ENCODE measurements around the gene RFC1. TPM values are rescaled to one million over a fixed set of nuclear protein-coding genes. Genes with fewer than 3 reads are reported as not detected.
A peak's percentile ranks its signal among the peaks of the same experiment; 100 is the strongest.
"Not testable (repeated sequence)": the region's sequence is repeated elsewhere in the genome, so short reads cannot be mapped to it uniquely, and the experiment has no call there.

The RFC1 gene
- total RNA-seq, 1 donor from 2014 or later, result 23.9 TPM

- intact Hi-C loops (cut with DNase I), result no loop called here
These were observed 2.3 kb downstream of the RFC1 start for GRCh38 chr4:39363773-39364393.

GRCh38 chr4:39362827-39363226 is 3.3 kb downstream of the RFC1 start:
- ATAC-seq (no peak), DNase-seq (ENCODE audit: missing footprints) (no peak)
- intact Hi-C loops (cut with DNase I), result no loop called here

More at GRCh38 chr4:39363773-39364393, 2.3 kb downstream of the RFC1 start:
- ATAC-seq, result no peak
- DNase-seq (ENCODE audit: missing footprints), result no peak

- DNase-seq (ENCODE audit: missing footprints); ATAC-seq; intact Hi-C loops (cut with DNase I): not testable (repeated sequence)
These were observed 5.6 kb downstream of the RFC1 start for GRCh38 chr4:39360611-39361010.

GRCh38 chr4:39357002-39357401 is 9.2 kb downstream of the RFC1 start:
- no peak for DNase-seq (ENCODE audit: missing footprints)
- no peak for ATAC-seq
- intact Hi-C loops (cut with DNase I), result no loop called here

- ATAC-seq (no peak), DNase-seq (ENCODE audit: missing footprints) (no peak)
- intact Hi-C loops (cut with DNase I), result no loop called here
These were observed 12.0 kb downstream of the RFC1 start for GRCh38 chr4:39354254-39354552.

- intact Hi-C loops (cut with DNase I), result no loop called here
- DNase-seq (ENCODE audit: missing footprints) (no peak), ATAC-seq (peak; percentile 71)
These were observed 12.5 kb downstream of the RFC1 start for GRCh38 chr4:39353478-39354253.

- DNase-seq (ENCODE audit: missing footprints); intact Hi-C loops (cut with DNase I): not testable (repeated sequence)
- ATAC-seq, result peak; percentile 42
These were observed 13.0 kb downstream of the RFC1 start for GRCh38 chr4:39353149-39353477.

- no peak for DNase-seq (ENCODE audit: missing footprints)
- no peak for ATAC-seq
- intact Hi-C loops (cut with DNase I), result no loop called here
These were observed 16.8 kb downstream of the RFC1 start for GRCh38 chr4:39349326-39349725.

- intact Hi-C loops (cut with DNase I), result no loop called here
- DNase-seq (ENCODE audit: missing footprints), result no peak
- ATAC-seq, result no peak
These were observed 17.5 kb downstream of the RFC1 start for GRCh38 chr4:39348371-39349315.

GRCh38 chr4:39346856-39347519 is 19.2 kb downstream of the RFC1 start:
- intact Hi-C loops (cut with DNase I), result no loop called here
- ATAC-seq, result no peak
- DNase-seq (ENCODE audit: missing footprints), result no peak

- no peak for ATAC-seq
These were observed 23.4 kb downstream of the RFC1 start for GRCh38 chr4:39342731-39343130.

GRCh38 chr4:39341075-39341725 is 25.0 kb downstream of the RFC1 start:
- no peak for DNase-seq (ENCODE audit: missing footprints)
- intact Hi-C loops (cut with DNase I), result no loop called here
- no peak for ATAC-seq

More at GRCh38 chr4:39342731-39343130, 23.4 kb downstream of the RFC1 start:
- intact Hi-C loops (cut with DNase I), result no loop called here
- DNase-seq (ENCODE audit: missing footprints), result no peak

- DNase-seq (ENCODE audit: missing footprints) (no peak), ATAC-seq (no peak)
- intact Hi-C loops (cut with DNase I), result no loop called here
These were observed 26.2 kb downstream of the RFC1 start for GRCh38 chr4:39339968-39340367.

GRCh38 chr4:39337841-39338240 is 28.3 kb downstream of the RFC1 start:
- no peak for ATAC-seq
- intact Hi-C loops (cut with DNase I), result no loop called here

GRCh38 chr4:39335566-39335965 is 30.6 kb downstream of the RFC1 start:
- ATAC-seq, result no peak
- no peak for DNase-seq (ENCODE audit: missing footprints)
- intact Hi-C loops (cut with DNase I), result no loop called here

More at GRCh38 chr4:39337841-39338240, 28.3 kb downstream of the RFC1 start:
- no peak for DNase-seq (ENCODE audit: missing footprints)

- DNase-seq (ENCODE audit: missing footprints), result no peak
- intact Hi-C loops (cut with DNase I), result no loop called here
- ATAC-seq, result no peak
These were observed 35.0 kb downstream of the RFC1 start for GRCh38 chr4:39331191-39331590.

- no peak for ATAC-seq
- intact Hi-C loops (cut with DNase I), result no loop called here
- no peak for DNase-seq (ENCODE audit: missing footprints)
These were observed 35.8 kb downstream of the RFC1 start for GRCh38 chr4:39330353-39330752.

- ATAC-seq (no peak), DNase-seq (ENCODE audit: missing footprints) (no peak)
- intact Hi-C loops (cut with DNase I), result no loop called here
These were observed 39.6 kb downstream of the RFC1 start for GRCh38 chr4:39326468-39326977.

Measured in Right ventricle myocardium inferior (tissue), 1 donor.